ENCODE data around the gene MCTP1. TPM values are rescaled to one million over a fixed set of nuclear protein-coding genes. Genes with fewer than 3 reads are reported as not detected.

MCTP1 gene
- total RNA-seq, 4 donors from 2014 or later: 5.4 to 22.1 (median 5.8) TPM

- H3K9me3 ChIP-seq: no peaks in the 10 kb centered on the region
- H3K36me3 ChIP-seq: no peaks in the 10 kb centered on the region
- DNase-seq (no peak), ATAC-seq (no peak)
- intact Hi-C loops (cut with DNase I; ENCODE audit: low total_unique reads): no loop called here
- H3K4me3 ChIP-seq: no peak overlapping the region
- no peak overlapping the region for H3K27ac ChIP-seq
- H3K4me1 ChIP-seq: no peaks in the 10 kb centered on the region
- in situ Hi-C loops (cut with MboI; ENCODE audit: low sequenced_read_pairs in 4 of 4): no loop called here
- no peaks in the 10 kb centered on the region for H3K27me3 ChIP-seq
- TF ChIP-seq POLR2A (IDR thresholded peaks at IDR 0.05) (no peak), CTCF (IDR thresholded peaks at IDR 0.05 in 4 of 5, conservative IDR thresholded peaks at IDR 0.05 in 1 of 5) (no peak)
These were observed 242.9 kb downstream of the MCTP1 start for GRCh38 chr5:95042037-95042436.

- intact Hi-C loops (cut with DNase I; ENCODE audit: low total_unique reads): no loop called here
- H3K9me3 ChIP-seq: peaks cover 0 to 7% (median 0%) of the 10 kb centered on the region in 3 donors
- no peaks in the 10 kb centered on the region for H3K27me3 ChIP-seq
- no peak overlapping the region for H3K4me3 ChIP-seq
- ATAC-seq (no peak), DNase-seq (no peak)
- no peak overlapping the region for H3K27ac ChIP-seq
- H3K4me1 ChIP-seq: no peaks in the 10 kb centered on the region
- no peaks in the 10 kb centered on the region for H3K36me3 ChIP-seq
- TF ChIP-seq CTCF (IDR thresholded peaks at IDR 0.05 in 4 of 5, conservative IDR thresholded peaks at IDR 0.05 in 1 of 5) (no peak), POLR2A (IDR thresholded peaks at IDR 0.05) (no peak)
- in situ Hi-C loops (cut with MboI; ENCODE audit: low sequenced_read_pairs in 4 of 4): no loop called here
These were observed 248.8 kb downstream of the MCTP1 start for GRCh38 chr5:95035891-95036685.

GRCh38 chr5:95032801-95033200 lies 252.1 kb downstream of the MCTP1 start:
- DNase-seq (no peak), ATAC-seq (no peak)
- H3K4me1 ChIP-seq: no peaks in the 10 kb centered on the region
- H3K27ac ChIP-seq: no peak overlapping the region
- no peak overlapping the region for H3K4me3 ChIP-seq
- in situ Hi-C loops (cut with MboI; ENCODE audit: low sequenced_read_pairs in 4 of 4): no loop called here
- H3K36me3 ChIP-seq: no peaks in the 10 kb centered on the region
- intact Hi-C loops (cut with DNase I; ENCODE audit: low total_unique reads): no loop called here
- no peaks in the 10 kb centered on the region for H3K27me3 ChIP-seq
- H3K9me3 ChIP-seq: peaks cover 0 to 7% (median 0%) of the 10 kb centered on the region in 3 donors
- no peak for TF ChIP-seq CTCF (IDR thresholded peaks at IDR 0.05 in 4 of 5, conservative IDR thresholded peaks at IDR 0.05 in 1 of 5)
- no peak for TF ChIP-seq POLR2A (IDR thresholded peaks at IDR 0.05)

- no peak for ATAC-seq
These were observed 255.1 kb downstream of the MCTP1 start for GRCh38 chr5:95029569-95030366.

More at GRCh38 chr5:95029569-95030366, 255.1 kb downstream of the MCTP1 start:
- Histone ChIP-seq H3K4me1 (no peaks in the 10 kb centered on the region), H3K9me3 (peaks cover 0 to 7% (median 0%) of the 10 kb centered on the region in 3 donors), H3K36me3 (no peaks in the 10 kb centered on the region), H3K4me3 (no peak overlapping the region), H3K27ac (no peak overlapping the region), H3K27me3 (no peaks in the 10 kb centered on the region)
- intact Hi-C loops (cut with DNase I; ENCODE audit: low total_unique reads) (no loop called here), in situ Hi-C loops (cut with MboI; ENCODE audit: low sequenced_read_pairs in 4 of 4) (no loop called here)
- no peak for DNase-seq
- TF ChIP-seq POLR2A (IDR thresholded peaks at IDR 0.05) (no peak), CTCF (IDR thresholded peaks at IDR 0.05 in 4 of 5, conservative IDR thresholded peaks at IDR 0.05 in 1 of 5) (no peak)
